WTC11 (cell line): ENCODE data around the gene TMEM217. TPM values are rescaled to one million over a fixed set of nuclear protein-coding genes. Genes with fewer than 3 reads are reported as not detected.

ENCODE experiments used
- ATAC-seq: fragments of 200-7000 bp; cut with Tn5 transposase; 2 replicates; pipeline ENCODE4 v1.10.0; 2021; ENCODE audit warnings: mild to moderate bottlenecking, moderate library complexity
- CTCF ChIA-PET: fragments of 300-600 bp; sonication (Branson Sonifier 250); formaldehyde crosslinking; loops from one replicate; lab custom pipeline; 2021; ENCODE audit warnings: antibody characterized with exemption; lab: Charles Lee
- POLR2A ChIA-PET: fragments of 350-600 bp; sonication (Branson Sonifier 250); formaldehyde crosslinking; loops from one replicate; lab custom pipeline; 2021; ENCODE audit warnings: antibody characterized with exemption; lab: Charles Lee
- DNase-seq: peaks from one replicate; pipeline ENCODE4 v3.0.0; 2021; ENCODE audit warnings: low spot score
- H3K27ac Mint-ChIP-seq: 2 replicates; pipeline ENCODE4 v1.8.0; 2021; ENCODE audit warnings: mixed read lengths
- H3K27me3 Mint-ChIP-seq: 2 replicates; pipeline ENCODE4 v1.8.0; 2021; ENCODE audit warnings: low read depth, mild to moderate bottlenecking, moderate library complexity, mixed read lengths
- H3K36me3 Mint-ChIP-seq: 2 replicates; pipeline ENCODE4 v1.8.0; 2021; ENCODE audit warnings: mixed read lengths
- H3K4me1 Mint-ChIP-seq: 2 replicates; pipeline ENCODE4 v1.8.0; 2022; ENCODE audit warnings: mixed read lengths
- H3K4me3 Mint-ChIP-seq: 2 replicates; pipeline ENCODE4 v1.8.0; 2021; ENCODE audit warnings: mild to moderate bottlenecking, moderate library complexity, mixed read lengths
- H3K9me3 Mint-ChIP-seq: 2 replicates; pipeline ENCODE4 v1.8.0; 2021; ENCODE audit warnings: mixed read lengths
- ATF1 ChIP-seq: sonication (generic); formaldehyde crosslinking; IDR thresholded peaks from 2 replicates; pipeline ENCODE4 v1.8.1; 2023; ENCODE audit warnings: mild to moderate bottlenecking, moderate library complexity, missing genetic modification reagents
- ATF2 ChIP-seq: sonication (generic); formaldehyde crosslinking; IDR thresholded peaks from 2 replicates; pipeline ENCODE4 v1.8.1; 2022; ENCODE audit warnings: low read depth, missing genetic modification reagents, borderline replicate concordance
- ATF6 ChIP-seq: sonication (generic); formaldehyde crosslinking; IDR thresholded peaks from 2 replicates; pipeline ENCODE4 v1.8.1; 2023; ENCODE audit warnings: mild to moderate bottlenecking, missing genetic modification reagents
- E2F5 ChIP-seq: sonication (generic); formaldehyde crosslinking; IDR thresholded peaks from 2 replicates; pipeline ENCODE4 v1.8.1; 2022; ENCODE audit warnings: mild to moderate bottlenecking, moderate library complexity, missing genetic modification reagents
- FOXP4 ChIP-seq: sonication (generic); formaldehyde crosslinking; IDR thresholded peaks from 2 replicates; pipeline ENCODE4 v1.8.0; 2022; ENCODE audit warnings: mild to moderate bottlenecking, missing genetic modification reagents
- JAZF1 ChIP-seq: fragments of 250-450 bp; sonication (Bioruptor Pico); IDR thresholded peaks from 2 replicates; pipeline ENCODE4 v1.9.0; 2021; ENCODE audit warnings: moderate library complexity, mild to moderate bottlenecking, inconsistent platforms
- KAT7 ChIP-seq: sonication (generic); formaldehyde crosslinking; IDR thresholded peaks from 2 replicates; pipeline ENCODE4 v1.8.1; 2023; ENCODE audit warnings: missing genetic modification reagents, mild to moderate bottlenecking, borderline replicate concordance
- MYBL2 ChIP-seq: sonication (generic); formaldehyde crosslinking; IDR thresholded peaks from 2 replicates; pipeline ENCODE4 v1.8.1; 2023; ENCODE audit warnings: mild to moderate bottlenecking, moderate library complexity, missing genetic modification reagents
- OVOL2 ChIP-seq: fragments of 250-450 bp; sonication (Bioruptor Pico); IDR thresholded peaks from 2 replicates; pipeline ENCODE4 v1.9.0; 2021; ENCODE audit warnings: mild to moderate bottlenecking, borderline replicate concordance
- RORB ChIP-seq: fragments of 250-450 bp; sonication (Bioruptor Pico); IDR thresholded peaks from 2 replicates; pipeline ENCODE4 v1.9.0; 2021; ENCODE audit warnings: mild to moderate bottlenecking
- SP1 ChIP-seq: sonication (generic); formaldehyde crosslinking; conservative IDR thresholded peaks from 2 replicates; pipeline ENCODE4 v1.8.1; 2022; ENCODE audit warnings: missing genetic modification reagents
- TP53 ChIP-seq: sonication (generic); formaldehyde crosslinking; IDR thresholded peaks from 2 replicates; pipeline ENCODE4 v1.8.1; 2023; ENCODE audit warnings: mild to moderate bottlenecking, missing genetic modification reagents
- ZNF416 ChIP-seq: fragments of 250-450 bp; sonication (Bioruptor Pico); IDR thresholded peaks from 2 replicates; pipeline ENCODE4 v1.9.0; 2021; ENCODE audit warnings: mild to moderate bottlenecking, inconsistent platforms
- total RNA-seq: library from RNA; stranded (reverse); gene quantifications from 3 replicates; pipeline ENCODE4 v1.2.3, GENCODE V29; 2021
- TF ChIP-seq, protein P1 (sequence below): sonication (generic); formaldehyde crosslinking; IDR thresholded peaks from 2 replicates; pipeline ENCODE4 v1.8.0; 2022; ENCODE audit warnings: mild to moderate bottlenecking, missing genetic modification reagents
- TF ChIP-seq, protein P2 (sequence below): sonication (generic); formaldehyde crosslinking; IDR thresholded peaks from 2 replicates; pipeline ENCODE4 v1.8.0; 2023; ENCODE audit warnings: mild to moderate bottlenecking, missing genetic modification reagents
- TF ChIP-seq, protein P3 (sequence below): sonication (generic); formaldehyde crosslinking; IDR thresholded peaks from 2 replicates; pipeline ENCODE4 v1.8.1; 2023; ENCODE audit warnings: mild to moderate bottlenecking, missing genetic modification reagents, moderate library complexity
- TF ChIP-seq, protein P4 (sequence below): sonication (generic); formaldehyde crosslinking; IDR thresholded peaks from 2 replicates; pipeline ENCODE4 v1.8.1; 2023; ENCODE audit warnings: mild to moderate bottlenecking, missing genetic modification reagents

Gene TMEM217
- total RNA-seq, 1 experiment from 2014 or later = 0.61 TPM

DNA sequence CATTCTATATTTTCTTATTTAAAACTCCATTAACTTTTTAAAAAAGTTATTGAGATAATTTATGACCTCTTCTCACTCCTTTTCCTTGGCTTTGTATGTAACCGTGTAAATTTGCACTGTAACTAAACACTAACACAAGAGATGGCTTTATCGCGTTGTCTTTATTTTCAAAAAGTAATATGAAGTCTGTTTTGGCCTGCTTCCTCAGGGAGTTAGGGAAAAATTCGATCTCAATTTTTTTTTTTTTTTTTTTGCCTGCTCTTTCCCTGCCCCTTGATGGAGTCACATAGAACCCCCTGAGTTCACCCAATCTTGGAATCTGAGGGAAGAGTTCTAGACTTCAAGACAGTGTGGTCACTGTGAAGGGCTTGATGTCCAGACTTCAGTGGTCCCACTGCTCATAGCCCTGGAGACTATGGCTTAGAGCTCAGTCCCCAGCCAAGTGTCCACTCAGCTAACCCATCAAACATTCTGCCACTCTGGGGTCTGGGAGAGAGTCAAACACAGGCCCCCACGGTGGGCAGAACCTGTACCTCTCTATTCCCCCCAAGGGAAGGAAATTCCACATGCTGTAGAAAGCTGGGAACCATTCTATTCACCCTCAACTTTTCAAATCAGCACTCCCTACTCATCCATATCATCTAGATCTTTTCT lies 16.0 kb downstream of the TMEM217 start:
- TF ChIP-seq, protein P1, sequence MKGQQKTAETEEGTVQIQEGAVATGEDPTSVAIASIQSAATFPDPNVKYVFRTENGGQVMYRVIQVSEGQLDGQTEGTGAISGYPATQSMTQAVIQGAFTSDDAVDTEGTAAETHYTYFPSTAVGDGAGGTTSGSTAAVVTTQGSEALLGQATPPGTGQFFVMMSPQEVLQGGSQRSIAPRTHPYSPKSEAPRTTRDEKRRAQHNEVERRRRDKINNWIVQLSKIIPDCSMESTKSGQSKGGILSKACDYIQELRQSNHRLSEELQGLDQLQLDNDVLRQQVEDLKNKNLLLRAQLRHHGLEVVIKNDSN (CRISPR knock-in tag) = no peak
- no peak for TF ChIP-seq ATF6 (CRISPR knock-in tag)
- no peak for TF ChIP-seq KAT7 (CRISPR knock-in tag)
- TF ChIP-seq, protein P2, sequence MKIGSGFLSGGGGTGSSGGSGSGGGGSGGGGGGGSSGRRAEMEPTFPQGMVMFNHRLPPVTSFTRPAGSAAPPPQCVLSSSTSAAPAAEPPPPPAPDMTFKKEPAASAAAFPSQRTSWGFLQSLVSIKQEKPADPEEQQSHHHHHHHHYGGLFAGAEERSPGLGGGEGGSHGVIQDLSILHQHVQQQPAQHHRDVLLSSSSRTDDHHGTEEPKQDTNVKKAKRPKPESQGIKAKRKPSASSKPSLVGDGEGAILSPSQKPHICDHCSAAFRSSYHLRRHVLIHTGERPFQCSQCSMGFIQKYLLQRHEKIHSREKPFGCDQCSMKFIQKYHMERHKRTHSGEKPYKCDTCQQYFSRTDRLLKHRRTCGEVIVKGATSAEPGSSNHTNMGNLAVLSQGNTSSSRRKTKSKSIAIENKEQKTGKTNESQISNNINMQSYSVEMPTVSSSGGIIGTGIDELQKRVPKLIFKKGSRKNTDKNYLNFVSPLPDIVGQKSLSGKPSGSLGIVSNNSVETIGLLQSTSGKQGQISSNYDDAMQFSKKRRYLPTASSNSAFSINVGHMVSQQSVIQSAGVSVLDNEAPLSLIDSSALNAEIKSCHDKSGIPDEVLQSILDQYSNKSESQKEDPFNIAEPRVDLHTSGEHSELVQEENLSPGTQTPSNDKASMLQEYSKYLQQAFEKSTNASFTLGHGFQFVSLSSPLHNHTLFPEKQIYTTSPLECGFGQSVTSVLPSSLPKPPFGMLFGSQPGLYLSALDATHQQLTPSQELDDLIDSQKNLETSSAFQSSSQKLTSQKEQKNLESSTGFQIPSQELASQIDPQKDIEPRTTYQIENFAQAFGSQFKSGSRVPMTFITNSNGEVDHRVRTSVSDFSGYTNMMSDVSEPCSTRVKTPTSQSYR (CRISPR knock-in tag) = no peak
- TF ChIP-seq FOXP4 (CRISPR knock-in tag) = no peak
- TF ChIP-seq E2F5 (CRISPR knock-in tag) = no peak
- no peak for TF ChIP-seq ATF2 (CRISPR knock-in tag)
- no peak for TF ChIP-seq ZNF416
- no peak for TF ChIP-seq TP53
- no peak for TF ChIP-seq ATF1 (CRISPR knock-in tag)
- TF ChIP-seq OVOL2 (CRISPR knock-in tag) = no peak
- TF ChIP-seq, protein P3, sequence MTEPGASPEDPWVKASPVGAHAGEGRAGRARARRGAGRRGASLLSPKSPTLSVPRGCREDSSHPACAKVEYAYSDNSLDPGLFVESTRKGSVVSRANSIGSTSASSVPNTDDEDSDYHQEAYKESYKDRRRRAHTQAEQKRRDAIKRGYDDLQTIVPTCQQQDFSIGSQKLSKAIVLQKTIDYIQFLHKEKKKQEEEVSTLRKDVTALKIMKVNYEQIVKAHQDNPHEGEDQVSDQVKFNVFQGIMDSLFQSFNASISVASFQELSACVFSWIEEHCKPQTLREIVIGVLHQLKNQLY (CRISPR knock-in tag) = no peak
- no peak for TF ChIP-seq SP1 (CRISPR knock-in tag)
- TF ChIP-seq JAZF1 (CRISPR knock-in tag) = no peak
- TF ChIP-seq, protein P4, sequence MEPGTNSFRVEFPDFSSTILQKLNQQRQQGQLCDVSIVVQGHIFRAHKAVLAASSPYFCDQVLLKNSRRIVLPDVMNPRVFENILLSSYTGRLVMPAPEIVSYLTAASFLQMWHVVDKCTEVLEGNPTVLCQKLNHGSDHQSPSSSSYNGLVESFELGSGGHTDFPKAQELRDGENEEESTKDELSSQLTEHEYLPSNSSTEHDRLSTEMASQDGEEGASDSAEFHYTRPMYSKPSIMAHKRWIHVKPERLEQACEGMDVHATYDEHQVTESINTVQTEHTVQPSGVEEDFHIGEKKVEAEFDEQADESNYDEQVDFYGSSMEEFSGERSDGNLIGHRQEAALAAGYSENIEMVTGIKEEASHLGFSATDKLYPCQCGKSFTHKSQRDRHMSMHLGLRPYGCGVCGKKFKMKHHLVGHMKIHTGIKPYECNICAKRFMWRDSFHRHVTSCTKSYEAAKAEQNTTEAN = no peak
- TF ChIP-seq RORB (CRISPR knock-in tag) = no peak
- no peak for TF ChIP-seq MYBL2
- TF ChIP-seq, all 79 proteins: peak for 0
- Mint-ChIP-seq H3K9me3 (no peaks in the 10 kb centered on the region), H3K4me3 (no peak overlapping the region), H3K36me3 (no peaks in the 10 kb centered on the region), H3K27ac (no peak overlapping the region), H3K4me1 (peaks cover 4% of the 10 kb centered on the region), H3K27me3 (peaks cover 8% of the 10 kb centered on the region)
- DNase-seq = no peak
- CTCF ChIA-PET = interaction anchor here (1.8 kb wide), 1 partner anchor 65 kb away, joined by 4 read pairs; no protein-coding TSS in a partner anchor
- POLR2A ChIA-PET = no interaction called here
- no peak for ATAC-seq
